NCI-H2196 treated with DMSO at 0.1 percent for 48 hours (cell line): ENCODE results near the gene PFDN6.

ENCODE experiments used
- DNase-seq: peaks from one replicate; lab custom pipeline; 2025; ENCODE audit not compliant: unreplicated experiment; lab: John Stamatoyannopoulos, UW

Gene PFDN6

DNA sequence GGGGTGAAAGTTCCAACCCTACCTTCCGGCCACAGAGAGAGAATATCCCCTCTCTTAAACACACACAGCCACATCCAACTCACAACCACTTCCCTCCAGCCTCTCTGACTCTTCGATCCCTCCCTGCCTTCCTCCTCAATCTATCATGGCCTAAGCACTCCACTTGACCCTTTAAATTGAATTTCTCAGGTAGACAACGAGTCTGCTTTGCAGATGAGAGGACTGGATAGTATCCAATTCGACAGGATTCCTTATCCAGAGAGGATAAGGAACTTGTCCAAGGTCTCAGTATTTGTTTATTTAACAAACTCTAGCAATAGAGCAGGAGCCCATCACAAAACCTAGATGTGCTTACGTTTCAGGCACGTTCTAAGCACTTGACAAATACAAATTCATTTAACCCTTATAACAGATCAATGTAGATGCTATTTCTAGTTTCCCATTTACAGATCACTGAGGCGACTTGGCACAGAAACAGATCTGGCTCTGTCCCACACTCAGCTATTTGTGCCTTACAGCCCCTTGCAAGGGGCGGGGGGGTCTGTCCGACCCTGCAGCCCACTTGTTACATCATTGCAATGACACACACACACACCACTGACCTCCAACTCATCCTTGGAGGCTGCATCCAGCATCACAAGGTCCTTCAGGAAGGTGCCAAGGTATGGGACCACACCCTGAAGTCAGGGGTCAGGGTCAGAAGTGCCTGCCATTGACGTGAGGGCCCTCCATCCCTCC lies 4.9 kb downstream of the PFDN6 start:
- no peak for DNase-seq

DNA sequence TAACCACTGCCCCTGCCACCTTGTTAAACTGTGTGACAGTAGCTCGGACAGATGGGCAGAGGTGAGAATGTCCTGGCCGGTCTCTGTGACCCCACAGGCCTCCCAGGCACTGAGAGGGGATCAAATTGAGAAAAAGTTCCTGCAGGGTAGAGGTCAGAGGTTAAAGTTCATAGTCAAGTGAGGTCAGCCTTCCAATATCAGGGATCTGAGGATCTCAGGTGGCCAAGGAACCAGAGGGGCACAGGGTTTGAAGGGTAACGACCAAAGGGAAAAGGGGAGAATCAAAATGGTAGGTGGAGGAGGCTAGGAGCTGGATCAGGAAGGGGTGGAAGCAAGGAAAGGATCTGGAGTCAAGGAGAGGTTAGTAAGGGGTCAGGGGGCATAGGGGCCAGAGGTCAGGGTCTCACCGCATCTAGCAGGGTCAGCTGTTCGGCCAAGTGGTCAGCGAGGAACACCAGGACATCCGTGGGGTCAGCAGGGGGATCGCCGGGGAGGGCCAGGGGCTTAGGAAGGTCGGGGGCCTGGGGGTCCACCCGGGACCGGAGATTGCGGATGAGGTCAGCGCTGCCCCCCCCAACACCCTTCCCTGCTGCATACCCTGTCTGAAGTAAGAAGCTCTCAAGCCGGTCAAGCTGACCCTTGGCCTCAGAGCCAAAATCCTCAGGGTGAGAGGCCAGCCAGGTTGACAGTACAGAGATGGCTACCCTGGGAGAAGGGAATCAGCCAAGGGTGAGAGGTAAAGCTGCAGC lies 6.4 kb downstream of the PFDN6 start:
- no peak for DNase-seq

DNA sequence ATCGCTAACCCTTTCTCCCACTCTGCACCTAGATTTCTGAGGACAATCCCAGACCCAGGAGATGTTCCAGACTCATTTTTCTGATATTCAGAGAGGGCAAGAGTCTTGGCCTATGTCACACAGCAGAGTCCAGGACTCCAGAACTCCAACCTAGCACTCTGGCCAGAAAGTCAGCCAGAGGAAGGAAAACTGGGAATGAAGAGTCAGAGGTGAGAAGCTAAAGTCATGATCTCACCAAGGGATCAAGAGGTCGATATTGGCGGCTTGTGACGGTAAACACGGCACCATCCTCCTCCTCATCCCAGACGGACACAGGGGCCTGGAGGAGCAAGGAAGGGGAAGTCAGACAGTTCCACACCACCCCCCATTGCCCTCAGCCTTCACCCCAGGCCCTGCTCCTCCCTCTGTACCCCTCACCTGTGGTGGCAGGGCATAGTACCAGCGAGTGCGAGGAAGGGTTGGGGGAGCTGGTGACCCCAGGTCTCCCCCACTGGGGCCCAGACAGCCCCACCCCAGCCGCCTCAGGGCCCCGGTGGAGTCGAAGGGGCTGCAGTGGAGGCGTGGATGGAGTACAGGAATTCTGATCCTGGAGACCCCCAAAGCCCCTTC lies 7.5 kb downstream of the PFDN6 start:
- no peak for DNase-seq

DNA sequence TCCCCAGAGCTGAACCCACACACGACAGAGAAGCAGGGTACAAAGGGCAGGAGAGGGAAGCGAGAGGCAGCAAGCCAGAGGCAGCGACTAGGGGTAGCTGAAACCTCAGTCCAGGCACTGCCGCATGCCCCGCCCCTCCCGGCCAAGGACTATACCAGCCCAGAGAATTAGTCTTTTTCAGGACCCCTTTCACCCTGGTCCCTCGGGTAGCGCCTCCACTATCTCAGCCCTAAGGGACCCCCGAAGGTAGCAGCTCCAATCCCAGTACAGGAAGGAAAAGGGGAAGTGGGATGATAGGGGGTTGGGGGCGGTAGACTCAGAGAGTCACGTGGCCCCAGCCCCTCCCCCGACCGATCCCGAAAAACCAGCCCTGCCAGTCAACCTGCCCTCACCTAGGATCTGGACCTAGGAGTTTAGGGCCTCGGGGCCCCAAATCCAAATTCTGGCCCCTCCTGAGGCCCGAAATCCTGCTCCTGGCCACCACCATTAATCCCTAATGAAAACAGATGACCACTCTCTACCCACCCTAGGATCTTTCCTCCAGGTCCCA lies 8.1 kb downstream of the PFDN6 start:
- no peak for DNase-seq

DNA sequence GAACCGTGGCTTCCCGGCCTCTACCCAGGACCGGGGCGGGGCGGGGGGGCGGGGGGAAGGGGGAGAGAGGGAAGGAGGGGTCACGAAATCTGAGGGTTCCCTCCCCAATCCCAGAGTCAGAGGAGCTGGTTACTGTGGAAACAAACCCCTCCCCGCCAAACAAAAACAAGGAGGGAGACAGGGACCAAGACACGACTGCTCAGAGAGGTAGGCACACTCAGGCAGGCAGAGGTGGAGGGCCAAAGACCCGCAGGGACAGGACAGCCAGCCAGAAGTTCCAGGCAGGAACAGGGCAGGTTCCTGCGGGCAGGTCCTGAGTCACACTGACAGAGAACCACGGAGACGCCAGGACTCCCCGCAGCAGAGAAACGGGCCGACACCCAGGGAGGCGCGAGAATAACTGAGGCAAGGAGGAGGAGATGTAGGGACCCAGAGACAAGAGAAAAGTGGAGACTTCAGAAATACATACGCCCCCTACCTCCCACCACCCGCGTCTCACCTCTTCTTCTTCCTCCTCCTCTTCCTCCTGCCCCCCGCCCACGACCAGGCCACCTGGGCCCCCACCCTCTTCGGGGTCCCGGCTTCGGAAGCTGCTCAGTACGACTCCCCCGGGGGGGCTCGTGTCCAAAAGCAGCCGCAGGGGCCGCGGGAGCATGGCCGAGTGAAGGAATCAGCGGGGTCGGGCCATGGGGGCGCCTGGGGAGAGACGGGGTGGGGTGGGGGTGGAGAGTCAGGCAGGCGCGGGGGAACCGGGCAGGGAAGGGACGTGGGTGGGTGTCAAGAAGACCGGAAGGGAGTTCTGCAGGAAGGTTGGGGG lies 8.8 kb downstream of the PFDN6 start:
- DNase-seq = peak; percentile 34

DNA sequence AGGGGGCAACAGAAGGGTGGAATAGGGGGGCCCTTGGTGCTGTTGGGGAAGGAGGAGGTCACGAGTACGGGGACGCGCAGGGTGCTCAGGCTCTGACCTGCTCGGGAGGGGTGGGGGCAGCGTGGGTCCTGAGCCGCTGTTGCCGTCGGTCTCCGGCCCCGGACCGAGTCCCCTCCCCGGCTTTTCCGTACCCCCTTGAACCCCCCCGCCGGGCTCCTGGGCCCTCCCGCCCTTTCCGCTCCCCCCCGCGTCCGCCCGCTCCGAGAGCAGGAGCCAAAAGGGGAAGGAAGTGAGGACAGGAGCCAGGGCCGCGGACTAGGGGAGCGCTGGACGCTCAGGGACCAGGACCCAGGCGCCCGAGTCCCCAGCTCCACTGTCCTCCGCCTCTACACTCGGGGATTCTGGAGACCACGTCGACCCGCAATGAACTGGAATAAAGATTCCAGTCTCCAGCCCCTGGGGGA lies 9.4 kb downstream of the PFDN6 start, which contains the start of gene RGL2:
Gene RGL2, minus strand, starts transcription at position 170 of the 464 bp plus-strand sequence. CDS start 332 bp downstream, outside the sequence.
- peak; percentile 46 for DNase-seq

DNA sequence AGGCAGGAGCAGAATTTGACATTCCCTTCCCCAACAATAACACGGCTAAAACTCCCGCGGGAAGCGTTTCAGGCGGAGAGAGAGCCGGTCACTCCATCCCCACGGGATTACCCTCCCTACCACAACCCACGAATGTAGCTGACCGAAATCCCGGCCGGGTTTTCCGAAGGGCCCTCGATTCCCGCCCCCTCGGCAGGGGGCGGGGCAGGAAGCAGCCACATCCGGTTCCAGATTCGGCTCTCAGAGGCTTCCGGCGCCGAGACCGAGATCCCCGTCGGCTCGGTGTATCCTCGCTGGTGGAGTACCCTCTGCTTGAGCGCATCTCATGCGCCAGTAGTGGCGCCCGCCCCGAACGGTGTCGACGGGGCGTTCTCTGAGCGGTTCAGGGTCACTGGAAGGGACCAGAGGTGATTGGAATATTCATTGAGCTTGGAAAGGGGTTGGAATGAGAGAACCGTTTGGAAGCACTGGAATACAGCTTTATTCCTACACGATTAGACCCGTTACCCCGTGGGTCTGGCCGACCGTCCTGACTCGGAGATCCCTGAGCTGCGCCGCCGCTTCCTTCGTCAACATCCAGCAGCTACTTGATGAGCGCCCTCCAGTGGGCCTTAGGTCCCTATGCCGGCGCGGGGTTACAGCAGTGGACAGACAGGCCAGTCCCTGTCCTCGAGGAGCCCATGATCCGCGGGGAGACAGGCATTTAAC lies 10.0 kb downstream of the PFDN6 start:
- peak; percentile 73 for DNase-seq

DNA sequence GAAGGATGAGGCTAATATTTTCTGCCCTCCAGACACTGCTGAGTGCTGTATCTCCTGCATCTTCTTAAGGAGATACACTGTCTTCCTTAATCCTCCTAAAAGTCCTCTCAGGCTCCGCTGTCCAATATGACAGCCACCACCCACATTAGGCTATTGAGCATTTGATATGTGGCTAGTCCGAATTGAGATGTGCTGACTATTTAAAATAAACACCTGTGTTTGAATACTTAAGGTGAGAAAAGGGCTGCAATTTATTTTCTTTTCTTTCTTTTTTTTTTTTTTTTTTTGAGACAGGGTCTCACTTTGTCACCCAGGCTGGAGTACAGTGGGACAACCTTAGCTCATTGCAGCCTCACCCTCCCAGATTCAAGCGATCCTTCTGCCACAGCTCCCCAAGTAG lies 12.5 kb downstream of the PFDN6 start:
- DNase-seq = no peak

DNA sequence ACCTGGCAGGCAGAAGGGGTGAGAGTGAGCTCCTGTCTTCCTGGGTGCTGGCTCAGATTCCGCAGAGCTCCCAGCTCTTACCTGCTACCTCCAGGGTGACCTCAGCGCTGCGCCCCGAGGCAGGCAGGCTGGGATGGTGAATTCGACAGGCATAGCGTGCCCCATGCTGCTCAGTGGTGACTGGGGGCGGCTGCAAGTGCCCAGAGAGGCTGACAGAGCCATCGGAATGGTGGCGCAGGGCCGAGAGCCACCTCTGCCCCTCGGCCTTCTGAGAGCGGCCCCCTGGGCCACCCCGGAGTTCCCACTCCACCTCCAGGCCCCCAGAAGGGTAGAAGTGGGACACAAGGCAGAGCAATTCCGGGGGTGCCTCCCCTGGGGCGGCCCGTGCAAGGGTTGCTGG lies 14.8 kb downstream of the PFDN6 start:
- no peak for DNase-seq

DNA sequence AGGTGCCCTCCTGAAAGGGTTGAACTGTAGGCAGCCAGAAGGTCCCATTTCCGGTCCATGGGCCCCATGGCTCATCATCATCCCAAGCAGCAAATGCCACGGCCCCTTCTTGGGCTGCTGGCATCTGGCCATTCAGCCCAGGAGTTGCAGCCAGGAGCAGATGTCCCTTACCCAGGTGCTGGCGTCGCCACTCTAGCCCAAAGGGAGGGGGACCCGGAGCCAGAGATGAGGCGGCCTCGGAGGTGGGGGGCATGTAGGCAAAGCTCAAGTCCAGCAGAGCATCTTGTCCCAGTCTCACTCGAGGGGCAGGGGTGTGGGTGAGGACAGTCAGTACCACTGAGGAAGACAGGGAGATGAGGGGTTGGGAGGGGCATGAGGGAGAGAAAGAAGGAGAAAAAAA lies 15.7 kb downstream of the PFDN6 start:
- no peak for DNase-seq

DNA sequence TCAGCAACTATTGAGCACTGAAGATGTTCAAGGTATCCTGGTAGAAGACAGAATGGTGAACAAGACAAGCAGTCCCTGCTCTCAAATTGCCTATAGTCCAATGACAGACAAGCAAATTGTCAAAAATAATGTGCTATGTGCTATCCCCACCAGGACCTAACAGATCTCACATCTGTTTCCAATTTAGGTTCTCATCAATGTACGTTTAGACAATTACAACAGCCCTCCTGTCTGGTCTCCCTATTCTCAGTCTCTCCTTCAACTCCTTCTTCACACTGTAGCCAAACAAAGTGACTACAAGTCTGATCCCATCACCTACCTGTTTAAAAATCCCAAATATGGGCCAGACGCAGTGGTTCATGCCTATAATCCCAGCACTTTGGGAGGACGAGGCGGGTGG lies 17.0 kb downstream of the PFDN6 start:
- no peak for DNase-seq

DNA sequence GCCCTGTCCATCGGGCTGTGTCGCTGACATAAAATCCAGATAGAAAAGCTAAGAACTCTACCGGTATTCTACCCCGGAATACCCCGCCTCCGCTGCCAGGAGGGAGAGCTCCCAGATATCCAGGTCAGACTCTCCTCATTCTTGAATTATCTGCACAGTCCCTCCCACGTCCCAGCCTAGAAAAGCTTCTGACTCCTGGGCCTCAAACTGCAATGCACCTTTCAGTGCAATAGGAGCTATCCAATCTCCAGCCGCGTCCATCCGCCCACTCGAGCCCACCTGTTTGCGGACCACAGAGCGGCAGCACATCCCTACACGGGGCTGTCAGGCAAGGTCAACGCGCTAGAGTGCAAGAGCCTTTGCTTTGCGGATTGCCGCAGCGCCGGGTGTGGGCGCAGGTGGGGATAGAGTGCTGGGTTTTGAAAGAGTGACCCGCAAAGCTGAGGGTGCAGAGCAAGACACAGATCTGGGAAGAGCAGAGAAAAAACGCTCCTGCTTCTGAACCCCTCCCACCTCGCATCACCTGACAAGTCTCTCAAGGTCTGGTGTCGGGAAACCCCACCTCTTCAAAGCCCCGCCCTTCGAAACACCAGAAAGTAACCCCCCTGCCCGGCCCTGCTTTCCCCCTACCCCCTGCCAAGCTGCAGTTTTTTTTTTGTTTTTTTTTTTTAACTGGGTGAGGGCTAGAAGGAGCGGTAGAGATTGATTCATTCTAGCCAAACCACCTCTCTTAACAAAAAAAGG lies 23.1 kb downstream of the PFDN6 start:
- DNase-seq = peak; percentile 77

DNA sequence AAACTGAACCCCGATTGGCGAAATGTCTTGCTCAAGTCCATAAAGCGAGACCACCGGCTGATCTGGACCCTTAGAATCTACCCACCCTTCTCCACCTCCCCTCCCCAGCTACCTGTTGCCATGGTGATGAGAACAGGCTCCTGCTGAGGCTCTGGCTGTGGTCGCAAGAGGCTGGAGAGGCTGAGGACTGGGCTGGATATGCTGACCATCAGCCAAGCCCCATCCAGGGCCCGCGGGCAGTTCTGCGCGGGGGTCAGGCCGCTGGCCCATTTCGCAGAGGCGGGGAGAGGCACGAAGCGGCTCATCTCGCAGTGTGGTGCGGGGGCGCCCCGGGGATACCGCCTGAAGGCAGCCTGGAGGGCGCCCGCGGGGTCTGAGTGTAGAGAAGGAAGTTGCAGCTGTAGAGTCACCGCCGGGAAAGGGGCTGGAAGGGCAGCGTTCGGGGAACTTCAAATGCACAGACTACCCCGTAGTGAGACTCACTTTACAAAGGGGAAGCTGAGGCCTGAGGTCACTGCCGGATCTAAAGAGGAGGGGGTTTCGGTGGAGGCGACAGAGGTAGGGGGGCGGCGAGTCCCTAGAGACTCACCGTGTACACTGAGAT lies 23.8 kb downstream of the PFDN6 start:
- no peak for DNase-seq

DNA sequence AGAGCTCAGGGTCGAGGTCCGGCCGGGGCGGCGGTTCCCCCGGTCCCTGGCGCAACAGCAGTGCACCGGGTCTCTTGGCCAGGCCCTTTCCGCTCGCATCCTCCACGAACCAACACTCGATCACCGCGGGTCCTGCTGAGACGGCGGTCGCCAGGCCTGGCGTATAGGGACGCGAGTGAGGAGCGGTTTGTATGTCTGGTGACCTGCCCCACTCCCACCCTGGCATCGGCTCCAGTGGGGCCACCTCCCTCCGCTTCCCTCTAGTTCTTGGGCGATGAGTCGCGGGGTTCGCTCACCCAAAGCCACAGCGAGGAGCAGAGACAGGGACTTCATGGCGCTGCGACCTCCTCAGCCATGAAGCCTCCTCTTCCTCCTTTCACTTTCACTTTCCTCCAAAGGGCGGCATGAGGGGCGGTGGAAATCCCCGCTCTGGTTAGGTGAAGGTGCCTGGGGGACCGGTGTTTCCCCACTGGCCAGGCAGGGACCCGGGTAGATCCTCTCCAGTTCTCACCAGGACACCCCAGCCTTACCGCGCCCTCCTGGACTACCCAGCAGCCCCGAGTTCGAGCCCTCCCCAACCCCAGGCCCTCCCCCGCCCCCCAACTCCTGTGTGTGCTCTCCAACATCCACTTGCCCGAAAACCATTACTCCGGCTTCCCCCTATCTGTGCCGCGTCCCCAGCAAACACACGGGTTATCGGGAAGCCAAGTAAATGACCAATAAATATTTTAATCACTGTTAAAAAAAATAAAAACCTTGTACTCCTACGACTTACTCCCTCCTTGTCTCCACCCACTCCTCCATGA lies 24.5 kb downstream of the PFDN6 start, which contains the start of gene TAPBP:
Gene TAPBP, minus strand, starts transcription at position 370 of the 806 bp plus-strand sequence. Its CDS starts 37 bp downstream, at position 333.
- DNase-seq = peak; percentile 38

DNA sequence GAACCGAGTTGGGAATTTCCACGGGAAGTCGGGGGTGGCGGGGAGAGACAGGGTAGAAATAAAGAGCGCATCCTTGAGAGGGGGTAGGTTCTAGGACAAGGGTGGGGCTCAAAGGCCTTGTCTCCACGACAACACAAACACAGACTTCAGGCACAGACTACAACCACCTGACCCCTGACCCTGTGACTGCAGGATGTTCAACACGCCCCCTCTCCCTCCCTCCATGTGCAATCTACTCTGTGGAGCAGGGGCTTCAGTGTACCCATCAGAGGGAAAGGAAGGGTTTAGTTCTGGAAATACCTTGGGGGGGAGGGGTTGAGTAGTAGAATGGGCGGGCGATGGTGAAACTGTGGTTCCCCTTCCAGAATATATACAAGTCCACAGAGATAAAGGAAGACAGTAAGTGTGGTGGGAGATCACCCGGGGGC lies 25.1 kb downstream of the PFDN6 start:
- DNase-seq = peak; percentile 66

DNA sequence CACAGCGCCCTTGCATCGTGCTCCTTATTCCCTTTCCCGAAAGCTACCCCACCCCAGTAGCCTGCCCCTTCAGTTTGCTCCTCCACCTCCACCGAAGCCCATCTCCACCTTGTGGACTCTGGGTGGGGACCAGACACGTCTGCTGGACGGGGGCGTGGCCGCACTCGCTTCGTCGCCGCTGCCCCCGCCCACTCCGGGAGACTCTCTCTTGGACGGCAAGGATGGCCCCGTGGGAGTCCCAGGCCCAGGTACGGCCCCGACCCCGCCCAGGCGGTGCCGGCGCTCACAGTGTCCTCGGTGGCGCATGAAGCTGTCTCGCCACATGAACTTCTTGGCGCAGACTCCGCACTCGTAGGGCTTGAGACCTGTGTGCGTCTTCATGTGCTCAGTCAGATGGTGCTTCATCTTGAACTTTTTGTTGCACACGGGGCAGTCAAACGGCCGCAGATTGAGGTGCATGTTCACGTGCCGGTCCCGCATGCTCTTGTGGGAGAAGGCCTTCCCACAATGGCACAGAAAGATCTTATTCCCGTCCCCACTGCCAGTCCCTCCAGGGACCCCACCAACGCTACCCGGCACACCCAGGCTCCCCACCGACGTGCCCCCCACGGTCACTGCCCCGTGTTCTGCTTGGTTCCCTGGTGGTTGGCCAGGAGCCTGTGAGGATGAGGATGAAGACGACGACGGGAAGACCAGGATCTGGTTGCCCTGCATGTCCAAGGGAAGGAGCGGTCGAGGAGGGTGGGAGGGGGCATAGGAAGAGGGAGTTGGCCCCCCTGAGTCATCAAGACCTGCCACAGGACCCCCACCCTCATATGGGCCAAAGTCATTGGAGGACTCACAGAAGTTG lies 25.8 kb downstream of the PFDN6 start:
- DNase-seq = no peak
